Measurements from ENCODE around the gene FBXO28.
"Not testable (repeated sequence)": the region's sequence is repeated elsewhere in the genome, so short reads cannot be mapped to it uniquely, and the experiment has no call there.

The FBXO28 gene

DNA sequence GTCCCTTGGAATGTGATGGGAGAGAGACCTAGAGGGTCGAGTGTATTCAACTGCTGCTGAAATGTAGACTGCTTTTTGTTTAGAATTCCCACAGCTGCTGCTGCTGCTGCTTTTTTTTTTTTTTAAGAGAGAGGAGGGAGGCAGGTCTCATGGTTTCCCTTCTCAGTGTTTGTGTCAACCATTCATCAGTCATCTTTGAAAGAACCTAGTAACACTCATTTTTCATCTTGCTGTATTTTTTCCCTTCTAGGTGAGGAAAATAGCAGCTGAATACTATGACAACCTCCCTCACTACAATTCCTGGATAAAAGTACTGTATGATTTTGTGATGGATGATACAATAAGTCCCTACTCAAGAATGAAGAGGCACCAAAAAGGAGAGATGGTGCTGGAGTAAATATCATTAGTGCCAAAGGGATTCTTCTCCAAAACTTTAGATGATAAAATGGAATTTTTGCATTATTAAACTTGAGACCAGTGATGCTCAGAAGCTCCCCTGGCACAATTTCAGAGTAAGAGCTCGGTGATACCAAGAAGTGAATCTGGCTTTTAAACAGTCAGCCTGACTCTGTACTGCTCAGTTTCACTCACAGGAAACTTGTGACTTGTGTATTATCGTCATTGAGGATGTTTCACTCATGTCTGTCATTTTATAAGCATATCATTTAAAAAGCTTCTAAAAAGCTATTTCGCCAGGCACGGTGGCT is 78.3 kb downstream of the FBXO28 start:
- FAIRE-seq, result no peak

DNA sequence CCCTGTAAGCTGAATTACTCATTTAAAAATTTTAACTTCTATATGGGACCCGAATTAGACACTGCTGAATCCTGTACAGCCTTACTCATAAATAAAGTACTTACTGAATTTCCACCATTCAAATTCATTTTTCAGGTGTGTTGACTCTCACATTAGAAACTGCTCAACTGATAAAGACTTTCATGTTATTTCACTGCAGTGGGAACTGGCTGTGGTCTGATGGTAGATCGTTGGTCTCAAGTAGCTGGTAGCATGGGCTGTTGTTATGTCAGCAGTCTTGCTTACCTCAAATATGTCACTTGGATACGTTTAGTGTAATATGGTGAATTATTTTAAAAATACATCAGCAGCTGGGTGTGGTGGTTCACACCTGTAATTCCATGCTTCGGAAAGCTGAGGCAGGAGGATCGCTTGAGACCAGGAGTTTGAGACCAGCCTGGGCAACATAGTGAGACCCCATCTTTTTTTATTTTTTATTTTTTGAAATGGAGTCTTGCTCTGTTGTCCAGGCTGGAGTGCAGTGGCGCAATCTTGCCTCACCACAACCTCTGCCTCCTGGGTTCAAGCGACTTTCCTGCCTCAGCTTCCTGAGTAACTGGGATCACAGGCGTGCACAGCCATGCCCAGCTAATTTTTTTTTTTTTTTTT is 79.5 kb downstream of the FBXO28 start:
- FAIRE-seq, result no peak

GRCh38 chr1:224196813-224197600 is 83.1 kb downstream of the FBXO28 start:
- FAIRE-seq, result no peak

- no peak for FAIRE-seq
These were observed 84.7 kb downstream of the FBXO28 start for GRCh38 chr1:224198572-224198971.

GRCh38 chr1:224199679-224200078 is 85.8 kb downstream of the FBXO28 start:
- FAIRE-seq, result no peak

DNA sequence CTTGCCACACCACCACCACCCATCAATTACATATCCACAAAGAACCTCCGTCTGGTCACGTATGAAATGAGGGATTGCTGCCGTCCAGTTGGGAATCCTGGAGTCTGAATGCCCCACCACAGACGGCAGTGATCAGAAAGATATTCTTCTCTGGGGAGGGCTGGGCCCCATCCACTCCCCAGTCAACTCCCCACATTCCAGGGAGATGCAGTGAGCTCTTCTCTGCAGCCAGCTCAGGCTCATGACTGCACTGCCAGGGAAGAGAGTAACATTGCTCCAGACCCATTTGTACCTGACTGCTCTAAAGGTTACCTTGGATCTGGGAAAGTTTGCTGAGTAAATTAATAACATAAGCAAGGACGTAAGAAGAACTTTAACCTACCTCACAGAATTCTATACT is 87.5 kb downstream of the FBXO28 start:
- no peak for FAIRE-seq

DNA sequence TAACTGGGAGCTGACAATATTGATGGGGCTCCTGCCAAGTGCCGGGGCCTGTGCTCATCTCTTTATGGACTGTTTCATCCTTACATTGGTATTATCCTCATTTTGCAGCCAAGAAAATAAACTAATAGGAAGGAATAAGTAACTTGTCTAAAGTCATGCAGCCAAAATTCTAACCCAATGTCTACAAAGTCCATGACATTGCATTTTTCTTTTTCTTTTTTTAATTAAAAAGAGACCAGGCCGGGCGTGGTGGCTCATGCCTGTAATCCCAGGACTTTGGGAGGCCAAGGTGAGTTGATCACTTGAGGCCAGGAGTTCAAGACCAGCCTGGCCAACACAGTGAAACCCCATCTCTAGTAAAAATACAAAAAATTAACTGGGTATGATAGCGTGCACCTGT is 87.9 kb downstream of the FBXO28 start:
- no peak for FAIRE-seq

GRCh38 chr1:224203243-224204016 is 89.5 kb downstream of the FBXO28 start:
- no peak for FAIRE-seq

DNA sequence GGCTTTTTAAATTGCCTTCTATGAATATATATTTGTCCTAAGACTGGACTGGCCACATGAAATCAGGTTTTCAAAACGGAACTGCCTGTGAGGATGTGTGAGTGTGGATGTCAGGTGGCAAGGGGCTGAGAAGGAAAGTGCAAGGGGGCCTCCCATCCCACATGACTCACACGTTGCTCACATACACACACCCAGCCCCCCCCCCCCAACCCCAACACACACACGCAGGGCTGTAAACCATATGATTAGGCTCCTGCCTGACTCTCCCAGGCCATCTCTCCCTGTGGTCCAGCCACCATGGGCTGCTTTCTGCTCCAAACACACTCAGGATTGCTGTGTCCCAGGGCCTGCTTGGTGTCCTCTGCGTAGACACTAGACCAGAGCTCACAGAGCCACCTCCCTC is 91.5 kb downstream of the FBXO28 start:
- FAIRE-seq, result no peak

GRCh38 chr1:224205931-224206538 is 92.1 kb downstream of the FBXO28 start:
- FAIRE-seq, result not testable (repeated sequence)

DNA sequence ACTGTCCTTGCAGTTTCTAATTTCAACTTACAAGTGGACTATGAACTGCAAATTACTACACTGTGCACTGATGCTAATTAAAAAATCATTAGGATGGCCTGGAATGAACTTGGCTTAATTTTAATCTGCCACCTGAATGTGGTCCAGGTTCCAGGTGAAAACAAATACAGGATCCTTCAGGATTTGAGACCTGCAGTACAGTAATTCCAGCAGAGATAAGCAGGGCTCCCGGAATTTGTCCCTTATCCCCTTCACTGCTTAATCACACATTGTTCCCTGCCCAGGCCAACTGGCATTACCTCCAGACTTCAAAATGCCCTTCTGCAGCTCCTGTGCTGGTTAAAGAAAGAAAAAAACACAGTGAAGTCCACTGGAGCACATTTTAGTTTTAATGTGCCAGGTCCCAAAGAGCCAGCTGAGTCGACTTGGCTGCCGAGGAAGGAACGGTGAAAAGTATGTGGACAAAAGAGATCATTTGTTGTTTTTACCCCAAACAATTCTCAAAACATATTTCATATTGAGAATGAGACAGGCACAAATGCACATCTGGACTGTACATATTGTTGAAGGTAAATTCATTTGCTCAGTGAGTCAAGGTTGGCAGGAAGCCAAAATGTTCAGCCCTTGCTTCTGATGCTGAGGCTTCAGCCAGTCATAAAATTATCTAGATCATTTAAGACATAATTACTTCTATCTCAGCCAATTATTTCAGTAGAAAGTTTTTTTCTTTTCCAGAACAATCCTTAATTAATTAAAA is 97.5 kb downstream of the FBXO28 start:
- FAIRE-seq, result peak; percentile 60

Measured in islet of Langerhans (tissue), 1 donor.